Middle frontal gyrus (tissue), 1 donor: ENCODE data around the gene FLAD1.
A peak's percentile ranks its signal among the peaks of the same experiment; 100 is the strongest.

Source experiments
- DNase-seq: peaks from one replicate; pipeline ENCODE4 v3.0.0-alpha.2; 2015; ENCODE audit warnings: low spot score; ENCODE audit errors: extremely low spot score

The FLAD1 gene

DNA sequence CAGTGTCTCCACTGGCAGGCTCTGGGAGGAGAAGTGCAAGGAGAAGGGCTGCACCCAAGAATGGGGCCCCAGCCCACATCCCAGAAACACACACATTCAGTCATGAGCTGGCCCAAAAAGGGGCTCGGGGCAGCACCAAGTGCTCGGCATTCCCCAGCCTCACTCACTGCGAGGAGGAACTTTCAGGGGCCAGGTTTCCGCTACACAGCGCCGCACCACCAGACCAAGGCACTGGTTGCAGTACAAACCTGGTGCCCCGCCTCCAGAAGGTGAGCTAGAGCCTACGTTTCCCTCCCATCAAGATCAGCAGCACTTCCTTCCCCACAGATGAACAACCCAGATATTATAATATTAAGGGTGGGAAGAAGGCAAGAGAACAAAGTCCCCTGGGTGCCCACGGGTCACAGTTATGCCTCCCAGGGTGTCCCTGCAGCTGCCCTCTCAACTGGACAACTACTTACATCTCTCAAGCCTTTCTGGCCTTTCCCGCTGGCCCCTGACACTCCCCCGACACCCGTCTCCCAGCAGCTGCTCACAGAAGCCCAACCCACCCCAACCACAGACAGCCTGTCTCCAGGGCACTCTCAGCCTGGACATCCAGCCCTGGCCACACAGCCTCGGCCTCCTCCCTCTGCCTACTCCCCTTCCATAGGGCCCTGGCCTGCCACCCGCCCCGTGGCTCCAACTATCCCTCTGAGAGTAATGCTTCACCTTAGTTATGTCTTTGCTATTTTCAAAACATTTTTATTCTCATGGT is 31.1 kb upstream of the FLAD1 start:
- DNase-seq: no peak

DNA sequence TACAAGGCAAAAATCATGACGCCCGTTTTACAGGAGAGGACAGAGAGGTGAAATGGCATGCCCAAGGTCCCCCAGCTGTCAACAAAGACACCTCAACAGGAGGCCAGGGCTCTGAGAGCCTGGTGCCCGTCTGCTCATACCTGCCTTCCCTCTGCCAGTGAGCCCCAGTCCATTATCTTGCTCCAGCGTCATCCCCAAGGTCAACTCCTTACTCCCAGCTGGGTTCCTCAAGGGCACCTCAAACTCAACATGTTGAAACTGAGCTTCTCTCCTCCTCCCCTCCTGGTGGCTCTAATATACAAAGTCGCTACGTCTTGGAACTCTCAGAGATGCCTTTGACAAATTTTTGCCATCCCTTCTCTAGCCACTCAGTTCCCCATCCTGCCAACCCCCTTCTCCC is 30.5 kb upstream of the FLAD1 start:
- no peak for DNase-seq

DNA sequence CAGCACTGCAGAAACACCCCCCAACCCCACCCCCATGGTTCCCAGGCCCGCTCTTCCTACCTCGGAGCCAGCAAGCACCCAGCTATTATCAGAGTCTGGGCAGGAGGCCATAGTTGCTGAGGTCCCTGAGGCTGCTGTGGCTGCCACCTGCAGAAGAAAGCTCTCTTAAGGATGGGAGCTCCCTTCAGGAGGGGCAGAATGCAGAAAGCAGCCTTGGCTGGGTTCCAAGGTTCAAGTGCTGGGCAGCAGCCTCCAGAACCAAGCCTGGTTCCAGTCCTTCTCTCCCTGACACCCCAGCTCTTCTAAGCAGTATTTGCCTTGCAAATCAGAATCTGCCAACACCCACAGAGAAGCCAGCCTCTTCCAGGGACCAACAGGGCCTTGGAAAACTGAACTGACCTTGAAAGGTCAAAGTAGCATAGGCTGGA is 29.5 kb upstream of the FLAD1 start:
- no peak for DNase-seq

DNA sequence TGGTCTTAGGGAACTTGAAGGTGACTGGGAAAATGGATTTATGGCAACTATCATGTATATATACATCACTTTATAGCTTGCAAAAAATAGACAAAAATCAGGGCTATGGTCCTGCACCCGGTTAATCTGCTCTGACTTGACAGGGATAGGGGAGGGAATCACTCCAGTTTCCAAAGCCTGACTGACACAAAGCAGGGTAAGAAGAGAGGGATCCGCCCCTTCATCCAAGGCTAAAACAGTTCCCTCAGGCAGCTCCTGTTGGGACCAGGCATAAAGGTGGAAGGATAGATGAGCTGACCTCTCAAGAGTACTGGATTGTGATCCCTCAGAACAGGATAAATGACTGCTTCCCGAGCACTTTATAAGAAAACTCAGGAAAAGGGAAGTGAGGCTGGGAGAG is 28.6 kb upstream of the FLAD1 start:
- DNase-seq: no peak

DNA sequence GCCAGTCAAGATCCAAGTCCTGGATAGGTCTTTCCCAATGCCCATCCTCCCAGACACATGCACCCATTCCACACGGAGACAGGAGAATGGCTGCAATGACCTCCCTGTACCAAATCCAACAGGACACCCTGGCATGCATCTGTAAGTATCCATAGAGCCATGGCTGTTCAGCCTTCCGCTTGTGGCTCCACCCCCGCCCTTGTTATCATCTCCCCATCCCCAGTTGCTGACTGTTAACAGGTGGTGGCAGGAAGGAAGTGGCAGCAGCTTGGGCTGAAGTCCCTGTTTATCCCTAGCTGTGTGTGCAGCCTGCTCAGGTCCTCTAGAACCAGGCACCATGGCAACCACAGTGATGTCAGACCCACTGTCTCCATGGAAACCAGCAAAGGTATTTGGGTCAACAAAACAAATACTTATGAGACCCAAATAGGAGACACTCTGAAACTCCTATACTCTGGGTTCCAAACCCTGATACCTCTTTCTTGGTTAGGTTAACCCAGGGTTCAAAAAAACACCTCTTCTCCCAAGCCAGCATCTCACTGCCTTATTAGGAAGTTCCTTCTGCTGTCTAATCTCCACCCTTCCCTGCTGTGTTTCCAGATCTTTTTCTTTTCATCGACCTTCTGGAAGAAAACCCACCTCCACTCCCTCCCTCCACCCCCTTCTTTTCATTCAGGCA is 28.0 kb upstream of the FLAD1 start:
- DNase-seq: peak; percentile 60

DNA sequence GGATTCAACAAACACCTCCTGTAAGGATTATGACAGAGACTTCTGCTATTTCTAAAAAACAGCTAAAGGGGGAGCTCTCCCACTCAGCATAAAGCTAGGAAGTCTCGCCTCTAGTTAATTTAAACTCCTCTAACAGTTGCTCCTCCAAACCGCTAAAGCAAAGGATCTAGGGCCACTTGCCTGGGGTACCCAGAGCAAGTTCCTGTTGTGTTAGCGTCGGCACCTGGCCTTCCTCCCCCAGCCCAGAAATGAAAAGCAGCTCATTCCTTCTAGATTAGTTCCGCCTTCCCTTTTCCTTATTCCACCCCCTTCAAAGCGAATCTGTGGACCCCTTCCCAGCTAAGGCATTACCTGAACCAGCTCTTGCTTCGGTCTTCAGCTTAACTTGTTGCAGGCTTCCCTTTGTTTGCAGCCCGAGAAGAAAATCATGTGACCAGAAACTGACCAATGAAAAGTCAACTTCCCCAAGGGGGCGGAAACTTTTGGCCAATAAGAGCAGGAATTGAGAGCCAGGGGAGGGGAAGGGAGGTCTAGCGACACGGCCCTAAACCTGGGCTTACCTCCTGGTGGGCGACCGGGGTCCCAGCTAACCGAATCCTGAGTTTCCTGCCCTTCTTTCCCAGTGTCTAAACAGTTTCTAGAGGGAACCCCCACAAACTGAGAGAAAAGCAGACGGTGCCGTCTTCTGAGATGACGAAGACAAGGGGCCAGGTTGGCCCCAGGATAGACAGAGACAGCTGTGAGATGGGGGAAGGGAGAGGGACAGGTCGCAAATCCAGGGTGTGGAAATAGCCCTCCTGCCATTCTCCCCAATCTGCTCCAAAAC is 27.2 kb upstream of the FLAD1 start, which contains the start of gene PBXIP1:
Gene PBXIP1, minus strand, starts transcription at position 382 of the 826 bp plus-strand sequence. CDS start 2,378 bp downstream, outside the sequence.
- peak; percentile 89 for DNase-seq

DNA sequence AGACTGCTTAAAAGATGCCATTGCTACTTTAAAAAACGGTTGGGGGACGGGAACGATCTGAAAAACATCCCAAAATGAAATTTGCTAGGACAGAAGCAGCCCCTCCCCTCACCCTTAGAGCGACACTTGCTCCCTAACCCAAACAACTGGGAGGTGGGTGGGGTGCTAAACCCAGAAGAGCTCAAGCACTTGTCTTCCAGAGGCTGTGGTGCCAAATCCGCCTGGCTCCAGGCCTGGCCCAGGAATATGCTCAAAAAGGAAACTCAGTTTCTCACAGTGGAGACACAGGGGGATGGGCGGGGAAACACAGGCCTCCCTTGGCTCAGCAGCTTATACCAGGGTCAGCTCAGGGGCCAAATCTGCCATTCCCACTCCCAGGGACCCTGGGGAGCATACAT is 26.6 kb upstream of the FLAD1 start:
- no peak for DNase-seq

DNA sequence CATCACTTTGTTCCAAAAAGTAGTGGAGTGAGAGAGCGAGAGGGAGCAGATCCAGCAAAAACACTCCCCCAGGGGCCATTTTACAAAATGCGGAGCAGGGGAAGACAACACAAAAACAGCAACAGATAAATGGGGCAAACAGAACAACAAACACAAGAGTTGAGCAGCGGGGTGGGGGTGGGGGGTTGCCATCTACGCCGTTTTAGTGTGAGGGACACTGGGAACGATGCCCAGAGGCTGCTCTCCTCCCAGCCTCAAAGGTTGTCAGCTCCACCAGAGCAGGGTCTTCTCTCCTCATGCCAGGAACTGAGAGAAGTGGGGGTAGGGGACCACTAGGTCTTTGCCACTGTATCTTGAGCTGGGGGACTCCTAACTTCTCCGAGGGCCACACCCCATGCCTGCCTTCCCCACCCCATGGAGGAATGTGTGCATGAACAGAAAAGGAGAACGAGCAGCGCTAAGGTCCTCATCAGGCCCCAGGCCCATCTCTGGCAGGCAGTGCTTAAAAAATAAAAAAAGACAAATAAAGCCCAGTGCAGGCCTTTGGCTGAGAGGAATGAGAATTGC is 26.0 kb upstream of the FLAD1 start:
- DNase-seq: no peak

DNA sequence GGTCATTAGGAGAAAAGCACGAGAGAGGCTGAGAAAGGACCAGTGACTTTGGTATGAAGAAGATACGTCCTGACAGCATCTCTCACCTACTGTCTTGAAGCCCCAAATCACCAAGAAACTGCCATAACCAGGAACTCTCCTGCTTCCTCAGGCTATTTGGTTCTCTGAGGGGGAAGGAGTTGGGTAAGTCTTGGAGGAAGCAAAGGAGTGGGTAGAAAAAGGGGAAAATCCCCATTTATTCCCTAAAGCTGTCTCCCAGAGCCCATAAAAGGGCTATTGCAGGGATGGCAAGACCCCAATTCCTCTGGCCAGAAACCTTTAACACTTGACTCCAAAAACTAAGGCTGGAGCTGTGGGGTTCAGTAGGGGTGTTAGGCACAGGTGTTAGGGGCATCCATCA is 25.1 kb upstream of the FLAD1 start:
- DNase-seq: no peak

DNA sequence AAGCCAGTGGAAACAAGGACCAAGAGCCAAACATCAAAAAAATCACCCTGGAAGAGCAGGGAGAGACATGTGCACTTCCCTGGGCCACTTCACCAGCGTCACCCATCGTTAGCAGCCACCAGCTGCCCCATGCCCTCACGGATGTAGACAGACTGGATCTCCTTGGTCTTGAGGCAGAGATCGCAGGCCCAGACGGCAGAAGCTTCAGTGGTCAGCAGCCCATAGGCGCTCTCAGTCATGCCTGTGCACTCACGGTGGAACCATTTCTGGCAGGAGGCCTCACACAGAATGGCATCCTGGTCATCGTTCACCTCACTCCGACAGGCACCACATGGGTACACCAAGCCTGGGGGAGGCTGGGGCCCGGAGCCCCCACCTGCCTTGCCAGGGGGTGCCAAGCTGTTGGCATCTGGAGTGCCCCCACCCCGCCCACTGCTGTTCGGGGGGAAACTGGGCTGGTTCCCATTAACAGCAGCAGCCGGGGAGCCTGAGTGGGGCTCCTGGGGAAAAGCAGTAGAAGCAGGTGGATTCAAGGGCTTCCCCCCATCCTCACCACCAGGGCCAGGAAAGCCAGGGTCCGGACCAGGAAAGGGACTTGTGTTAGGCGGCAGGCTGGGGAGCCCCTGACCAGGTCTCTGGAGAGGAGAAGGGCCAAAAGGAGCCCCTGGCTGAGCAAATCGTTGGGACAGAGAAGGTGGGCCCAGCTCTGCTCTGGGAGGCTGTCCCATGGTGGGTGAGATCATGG is 24.3 kb upstream of the FLAD1 start:
- DNase-seq: no peak

DNA sequence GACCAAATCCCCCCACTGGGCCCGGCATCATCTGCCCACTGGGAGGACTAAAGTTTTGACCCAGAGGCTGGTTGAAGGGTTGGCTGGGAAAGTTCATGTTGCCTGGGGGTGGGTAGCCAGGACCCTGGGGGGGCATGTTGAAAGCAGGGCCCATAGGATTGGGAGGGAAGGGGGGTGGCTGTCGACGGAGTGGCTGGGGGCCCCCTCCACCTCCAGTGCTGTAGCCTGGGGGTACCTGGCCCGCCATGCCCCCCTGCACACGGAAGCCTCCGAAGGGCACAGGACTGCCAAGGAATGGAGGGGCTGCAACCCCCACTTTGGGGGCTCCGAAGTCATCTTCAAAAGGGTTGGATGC is 23.7 kb upstream of the FLAD1 start:
- no peak for DNase-seq

DNA sequence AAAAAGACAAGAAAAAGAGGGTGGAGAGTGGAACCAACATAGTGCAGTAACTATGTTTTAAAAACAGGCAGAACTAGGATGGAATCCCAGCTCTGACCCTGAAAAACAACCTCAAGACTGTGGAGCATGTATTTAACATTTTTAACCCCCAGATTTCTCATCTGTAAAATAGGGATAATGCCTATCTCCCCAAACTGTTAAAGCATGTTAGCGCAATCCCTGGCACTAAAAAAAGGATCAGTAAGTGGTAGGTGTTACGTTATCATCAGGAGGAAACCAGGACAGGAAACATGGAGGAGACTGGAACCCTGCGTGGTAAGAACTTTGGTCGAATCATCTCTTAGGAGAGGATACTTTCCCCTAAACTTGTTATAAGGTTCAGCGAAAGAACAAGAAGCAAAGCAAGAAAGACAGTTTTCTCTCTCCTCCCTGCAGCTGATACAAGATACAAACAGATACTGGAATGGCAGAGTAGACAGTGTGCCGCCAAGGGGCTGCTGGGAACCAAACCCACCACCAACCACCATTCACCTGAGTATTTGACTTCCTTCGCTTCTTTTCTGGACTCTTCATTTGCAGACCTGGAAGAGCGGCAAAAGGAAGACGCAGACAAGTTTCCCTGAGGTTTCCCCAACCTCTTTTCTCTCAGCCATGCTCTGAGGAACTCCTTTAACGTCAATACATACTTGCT is 22.6 kb upstream of the FLAD1 start:
- DNase-seq: no peak

DNA sequence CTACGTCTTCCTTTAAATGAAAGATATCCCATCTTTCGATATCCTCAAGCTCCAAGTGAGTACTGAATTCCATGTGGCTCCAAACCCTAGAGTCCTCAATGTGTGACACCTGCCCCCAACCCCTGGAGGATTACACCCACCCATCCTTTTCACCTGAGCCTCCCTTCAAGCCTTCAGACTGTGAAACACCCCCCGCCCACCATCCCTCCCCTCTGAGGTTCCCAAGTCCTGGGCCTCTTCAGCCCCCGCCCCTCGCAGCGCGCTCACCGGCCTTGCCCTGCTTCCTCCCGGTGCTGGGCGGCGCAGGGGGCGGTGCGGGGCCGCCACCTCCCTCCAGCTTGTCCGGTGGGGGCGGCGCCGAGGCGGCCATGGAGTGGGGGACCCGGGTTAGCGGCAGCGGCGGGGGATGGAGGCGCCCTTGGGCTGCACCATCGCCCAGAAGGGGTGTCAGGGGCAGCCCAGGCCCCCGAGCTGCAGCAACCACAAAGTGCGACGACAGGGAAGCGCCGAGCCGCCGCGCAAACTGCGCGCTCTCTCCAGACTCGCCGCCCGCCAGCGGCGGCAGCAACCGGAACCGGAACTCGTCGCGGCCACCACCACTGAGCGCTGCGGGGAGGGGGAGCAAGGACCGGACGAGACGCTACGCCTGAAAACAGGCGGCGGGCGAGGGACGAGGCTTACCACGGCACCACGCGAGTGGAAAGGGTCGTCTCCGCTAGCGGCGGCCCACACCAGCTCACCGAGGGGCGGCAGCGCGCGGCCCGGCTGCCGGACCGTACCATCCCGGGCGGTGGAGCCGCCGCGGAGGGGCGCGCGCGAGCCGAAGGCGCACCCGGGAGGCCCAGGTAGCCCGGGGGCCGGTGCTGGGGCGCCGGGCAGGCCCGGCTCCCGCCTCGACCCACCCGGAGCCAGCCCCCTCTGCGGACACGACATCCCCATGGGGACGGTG is 21.7 kb upstream of the FLAD1 start, which contains the start of gene PYGO2:
Gene PYGO2, minus strand, starts transcription at position 576 of the 949 bp plus-strand sequence. Its CDS starts 206 bp downstream, at position 370.
- peak; percentile 39 for DNase-seq

DNA sequence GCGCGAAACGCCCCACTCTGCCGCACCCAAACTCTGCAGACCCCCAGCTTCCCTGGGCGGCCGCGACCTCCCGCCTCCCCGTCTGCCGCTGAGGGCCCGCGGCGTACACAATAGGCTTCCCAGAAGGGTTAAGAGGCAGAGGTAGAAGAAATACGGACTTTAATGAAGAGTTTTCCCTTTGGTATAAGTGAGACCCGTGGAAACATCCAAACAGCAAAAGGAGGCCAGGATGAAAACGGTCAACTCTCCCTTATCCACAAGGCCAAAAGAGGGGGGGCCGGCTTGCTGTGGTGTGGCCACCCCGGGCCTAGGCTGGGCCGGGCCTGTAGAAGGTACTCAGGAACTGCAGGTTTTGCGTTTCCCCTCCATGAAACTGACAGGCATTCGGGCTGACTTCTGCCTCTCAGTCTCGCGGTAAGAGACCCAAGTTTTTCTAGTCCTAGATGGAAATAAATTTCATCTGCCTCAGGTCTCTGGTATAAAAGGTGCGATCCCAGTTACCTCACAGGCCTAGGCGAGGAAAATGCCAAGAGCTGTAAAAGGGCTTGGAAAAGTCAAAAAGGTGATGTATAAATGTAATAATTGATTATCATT is 20.9 kb upstream of the FLAD1 start:
- no peak for DNase-seq

DNA sequence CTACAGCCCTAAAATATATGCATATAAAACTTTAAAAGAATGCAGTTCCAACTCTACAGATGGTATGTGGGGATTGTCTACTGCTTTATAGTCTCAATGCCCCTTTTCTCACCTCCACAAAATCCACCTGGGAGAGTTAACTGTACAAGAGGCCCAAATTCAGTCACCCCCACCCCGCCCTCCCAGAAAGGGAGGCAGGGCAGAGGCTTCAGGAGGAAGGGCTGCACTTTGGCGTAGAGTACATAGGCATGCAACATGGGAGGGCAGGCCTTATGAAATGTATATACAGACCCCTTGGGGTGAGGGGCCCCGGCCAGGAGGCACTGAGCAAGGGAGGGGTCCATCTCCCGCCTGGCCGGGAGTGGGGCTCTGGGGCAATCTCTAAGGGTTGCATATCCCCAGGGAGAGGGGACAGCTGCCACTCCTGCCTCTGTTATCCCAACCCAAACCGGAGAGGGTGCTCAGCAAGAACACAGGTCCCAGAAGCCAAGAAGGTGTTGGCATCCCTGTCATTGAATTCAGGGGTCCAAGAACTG is 20.3 kb upstream of the FLAD1 start:
- no peak for DNase-seq

DNA sequence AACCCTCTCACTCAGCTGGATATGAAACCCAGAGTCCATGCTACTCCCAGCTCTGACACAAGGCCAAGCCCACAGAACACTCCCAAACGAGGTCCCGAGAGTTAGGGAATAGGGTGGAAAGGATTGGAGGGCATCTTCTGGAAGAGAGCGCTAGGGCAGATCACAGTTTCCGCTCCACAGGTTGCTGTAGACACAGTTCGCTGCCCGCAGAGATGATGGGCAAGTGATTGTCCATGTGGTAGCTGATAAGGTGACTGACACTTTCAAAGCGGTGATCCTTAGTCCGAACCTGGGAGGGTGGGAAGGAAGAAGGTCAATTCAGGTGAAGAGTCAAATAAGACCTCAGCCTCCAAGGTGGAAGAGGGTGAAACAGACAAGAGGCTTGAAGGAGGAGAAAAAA is 19.5 kb upstream of the FLAD1 start:
- no peak for DNase-seq

DNA sequence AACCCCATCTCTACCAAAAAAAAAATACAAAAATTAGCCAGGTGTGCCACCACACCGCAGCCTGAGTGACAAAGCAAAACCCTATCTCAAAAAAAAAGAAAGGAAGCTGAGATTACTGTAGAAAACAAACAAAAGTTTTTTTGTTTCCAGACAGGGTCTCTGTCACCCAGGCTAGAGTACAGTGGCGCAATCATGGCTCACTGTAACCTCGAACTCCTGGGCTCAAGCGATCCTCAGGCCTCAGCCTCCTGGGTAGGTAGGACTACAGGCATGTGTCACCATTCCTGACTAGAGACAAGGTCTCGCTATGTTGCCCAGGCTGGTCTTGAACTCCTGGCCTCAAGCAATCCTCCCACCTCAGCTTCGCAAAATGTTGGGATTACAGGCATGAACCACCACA is 18.8 kb upstream of the FLAD1 start:
- DNase-seq: no peak

DNA sequence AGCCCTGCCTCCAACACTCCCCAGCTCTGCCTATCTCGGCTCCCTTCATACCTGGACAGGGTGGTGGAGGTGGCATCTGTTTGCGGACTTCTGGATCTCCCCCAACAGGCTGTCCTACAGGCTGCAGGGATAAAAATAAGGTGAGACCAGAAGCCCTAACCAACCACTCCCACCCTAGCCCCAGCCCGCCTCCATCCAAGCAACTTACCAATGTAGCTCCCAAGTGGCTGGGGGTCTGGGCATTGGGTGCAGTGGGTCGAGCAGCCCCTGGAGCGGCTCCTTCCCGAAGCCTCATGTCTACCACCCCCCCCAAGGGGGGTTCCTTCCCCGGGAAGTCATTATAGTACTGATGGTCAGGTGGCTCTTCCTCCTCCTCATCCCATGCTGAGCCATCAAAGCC is 17.0 kb upstream of the FLAD1 start:
- no peak for DNase-seq
